ENCODE results near the gene ZGLP1.
"Not testable (repeated sequence)": the region's sequence is repeated elsewhere in the genome, so short reads cannot be mapped to it uniquely, and the experiment has no call there.

Gene ZGLP1

GRCh38 chr19:10293637-10294367, 15.8 kb downstream of the ZGLP1 start:
- DNase-seq (ENCODE audit: low read depth, low spot score): no peak

DNA sequence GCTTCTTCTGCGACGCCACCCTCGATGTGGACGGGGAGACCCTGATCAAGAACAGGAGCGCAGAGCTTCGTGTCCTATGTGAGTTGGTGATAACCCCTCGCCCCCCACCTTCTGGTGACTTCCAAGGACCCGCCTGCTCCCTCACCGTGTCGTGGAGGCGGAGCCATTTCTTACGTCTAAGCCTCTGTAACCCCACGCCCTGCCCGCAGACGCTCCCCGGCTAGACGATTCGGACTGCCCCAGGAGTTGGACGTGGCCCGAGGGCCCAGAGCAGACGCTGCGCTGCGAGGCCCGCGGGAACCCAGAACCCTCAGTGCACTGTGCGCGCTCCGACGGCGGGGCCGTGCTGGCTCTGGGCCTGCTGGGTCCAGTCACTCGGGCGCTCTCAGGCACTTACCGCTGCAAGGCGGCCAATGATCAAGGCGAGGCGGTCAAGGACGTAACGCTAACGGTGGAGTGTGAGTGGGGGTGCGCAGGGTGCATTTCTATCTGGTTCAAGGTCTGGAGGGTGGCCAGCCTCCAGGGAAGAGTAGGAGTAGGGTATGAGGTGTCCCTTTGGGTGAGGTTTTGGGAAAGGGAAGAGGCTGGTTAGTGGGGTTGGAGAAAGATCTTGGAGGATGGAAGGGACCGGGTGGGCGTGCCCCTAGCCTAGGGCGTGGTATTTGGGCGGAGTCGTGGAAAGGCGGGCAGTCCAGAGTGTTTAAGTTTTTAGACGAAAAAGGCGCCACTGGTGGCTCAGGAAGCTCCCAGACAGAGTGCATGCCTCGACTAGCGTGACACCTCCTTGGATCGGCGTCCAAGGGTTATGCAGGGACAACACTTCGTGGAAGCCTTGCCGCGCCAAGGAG, 16.6 kb downstream of the ZGLP1 start:
- DNase-seq (ENCODE audit: low read depth, low spot score): no peak

GRCh38 chr19:10292206-10292788, 17.3 kb downstream of the ZGLP1 start:
- DNase-seq (ENCODE audit: low read depth, low spot score): no peak

- no peak for DNase-seq (ENCODE audit: low read depth, low spot score)
Measured at GRCh38 chr19:10291554-10292205, 17.9 kb downstream of the ZGLP1 start.

- DNase-seq (ENCODE audit: low read depth, low spot score): no peak
Measured at GRCh38 chr19:10290876-10291553, 18.6 kb downstream of the ZGLP1 start.

- DNase-seq (ENCODE audit: low read depth, low spot score): no peak
Measured at GRCh38 chr19:10290357-10290875, 19.2 kb downstream of the ZGLP1 start.

- no peak for DNase-seq (ENCODE audit: low read depth, low spot score)
Measured at GRCh38 chr19:10289836-10290356, 19.7 kb downstream of the ZGLP1 start, which contains the start of gene ICAM5. Gene ICAM5 (plus strand): TSS chr19:10289952. CDS start chr19:10290044, 92 bp downstream.

- no peak for DNase-seq (ENCODE audit: low read depth, low spot score)
Measured at GRCh38 chr19:10289167-10289835, 20.3 kb downstream of the ZGLP1 start.

GRCh38 chr19:10288662-10289166, 20.9 kb downstream of the ZGLP1 start:
- no peak for DNase-seq (ENCODE audit: low read depth, low spot score)

GRCh38 chr19:10286803-10287737, 22.5 kb downstream of the ZGLP1 start, which contains the start of gene ICAM4:
Gene ICAM4 (plus strand): TSS chr19:10286955. CDS start chr19:10287013, 58 bp downstream.
- DNase-seq (ENCODE audit: low read depth, low spot score): no peak

GRCh38 chr19:10285393-10285792, 24.2 kb downstream of the ZGLP1 start:
- no peak for DNase-seq (ENCODE audit: low read depth, low spot score)

DNA sequence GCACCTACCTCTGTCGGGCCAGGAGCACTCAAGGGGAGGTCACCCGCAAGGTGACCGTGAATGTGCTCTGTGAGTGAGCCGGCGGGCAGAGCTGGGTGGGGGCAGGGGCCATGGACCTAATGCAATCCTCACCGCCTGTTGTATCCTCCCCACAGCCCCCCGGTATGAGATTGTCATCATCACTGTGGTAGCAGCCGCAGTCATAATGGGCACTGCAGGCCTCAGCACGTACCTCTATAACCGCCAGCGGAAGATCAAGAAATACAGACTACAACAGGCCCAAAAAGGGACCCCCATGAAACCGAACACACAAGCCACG, 24.7 kb downstream of the ZGLP1 start:
- DNase-seq (ENCODE audit: low read depth, low spot score): no peak

GRCh38 chr19:10284065-10284959, 25.3 kb downstream of the ZGLP1 start:
- DNase-seq (ENCODE audit: low read depth, low spot score): no peak

GRCh38 chr19:10283301-10284064, 26.1 kb downstream of the ZGLP1 start:
- no peak for DNase-seq (ENCODE audit: low read depth, low spot score)

DNA sequence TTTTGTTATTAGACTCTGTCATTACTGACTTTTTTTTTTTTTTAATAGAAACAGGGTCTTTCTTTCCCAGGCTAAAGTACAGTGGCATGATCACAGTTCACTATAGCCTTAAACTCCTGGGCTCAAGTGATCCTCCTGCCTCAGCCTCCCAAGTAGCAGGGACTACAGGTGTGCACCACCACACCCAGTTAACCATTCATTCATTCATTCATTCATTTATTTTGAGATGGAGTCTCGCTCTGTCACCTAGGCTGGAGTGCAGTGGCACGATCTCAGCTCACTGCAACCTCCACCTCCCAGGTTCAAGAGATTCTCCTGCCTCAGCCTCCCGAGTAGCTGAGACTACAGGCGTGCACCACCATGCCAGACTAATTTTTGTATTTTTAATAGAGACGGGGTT, 27.6 kb downstream of the ZGLP1 start:
- DNase-seq (ENCODE audit: low read depth, low spot score): not testable (repeated sequence)

GRCh38 chr19:10279737-10280442, 29.7 kb downstream of the ZGLP1 start:
- no peak for DNase-seq (ENCODE audit: low read depth, low spot score)

DNA sequence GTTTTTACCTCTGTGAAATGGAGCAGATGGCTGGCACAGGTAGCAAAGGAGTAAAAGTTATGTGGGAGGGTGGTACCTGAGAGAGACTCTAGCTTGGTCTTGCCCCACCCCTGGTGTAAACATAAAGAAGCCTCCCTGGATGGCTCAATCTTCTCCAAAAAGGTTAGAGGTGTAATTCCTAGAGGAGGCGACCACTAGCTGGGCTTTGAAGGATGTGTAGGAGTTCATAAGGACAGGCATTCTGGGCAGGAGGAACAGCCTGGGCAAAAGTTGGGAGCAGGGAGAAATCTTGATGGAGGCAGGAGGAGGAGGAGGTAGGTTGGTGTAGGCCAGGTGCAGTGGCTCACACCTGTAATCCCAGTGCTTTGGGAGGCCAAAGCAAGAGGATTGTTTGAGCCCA, 30.7 kb downstream of the ZGLP1 start:
- DNase-seq (ENCODE audit: low read depth, low spot score): no peak

Data from brain pericyte (primary cell).